ENCODE data around the gene ZBTB7C. TPM values are rescaled to one million over a fixed set of nuclear protein-coding genes. Genes with fewer than 3 reads are reported as not detected.

The ZBTB7C gene
- total and polyA plus RNA-seq, 9 of the 15 experiments (the other 6 are each of a cell fraction or from before 2014, with no cell fraction given) = not detected

GRCh38 chr18:48006415-48007175 lies 402.6 kb downstream of the ZBTB7C start (continued):
- TF ChIP-seq PKNOX1 (IDR thresholded peaks at IDR 0.05) = no peak
- TF ChIP-seq ZFP91 (CRISPR knock-in tag; IDR thresholded peaks at IDR 0.05) = no peak
- TF ChIP-seq KLF6 (CRISPR knock-in tag; IDR thresholded peaks at IDR 0.05; ENCODE audit: borderline replicate concordance) = no peak
- TF ChIP-seq ATF3 (IDR thresholded peaks at IDR 0.05) = no peak
- no peak for TF ChIP-seq ATF3 (CRISPR knock-in tag; conservative IDR thresholded peaks at IDR 0.05)
- TF ChIP-seq MYNN (IDR thresholded peaks at IDR 0.05) = no peak
- no peak for TF ChIP-seq MYNN (CRISPR knock-in tag; IDR thresholded peaks at IDR 0.05)
- TF ChIP-seq C11orf30 (IDR thresholded peaks at IDR 0.05; ENCODE audit: low read depth) = no peak

All from K562 (cell line).